Thymus (tissue), 14 donors: ENCODE measurements around the gene ZNF410. TPM values are rescaled to one million over a fixed set of nuclear protein-coding genes. Genes with fewer than 3 reads are reported as not detected.
"Not testable (repeated sequence)": the region's sequence is repeated elsewhere in the genome, so short reads cannot be mapped to it uniquely, and the experiment has no call there.

Experiments
- DNase-seq, 9 donors: peaks; one replicate each; pipeline ENCODE4 v3.0.0-alpha.2; 2013; ENCODE audit warnings: low spot score in 9 of 9, low read depth in 6 of 9, missing footprints in 1 of 9
- H3K27ac ChIP-seq, 2 donors: one replicate each; pipeline ENCODE4 v1.5.1; 2013; ENCODE audit warnings: control low read depth in 1 of 2, low read depth in 1 of 2, low read length in 1 of 2, mild to moderate bottlenecking in 1 of 2, moderate library complexity in 1 of 2
- H3K27me3 ChIP-seq, 2 donors: one replicate each; pipeline ENCODE4 v1.5.1; 2013; ENCODE audit warnings: low read length in 1 of 2; ENCODE audit not compliant: control insufficient read depth in 2 of 2, insufficient read depth in 1 of 2
- H3K36me3 ChIP-seq, 2 donors: one replicate each; pipeline ENCODE4 v1.5.1; 2013; ENCODE audit warnings: low read length in 1 of 2, mild to moderate bottlenecking in 1 of 2, moderate library complexity in 1 of 2; ENCODE audit not compliant: control insufficient read depth in 2 of 2, insufficient read depth in 2 of 2
- H3K4me1 ChIP-seq, 2 donors: one replicate each; pipeline ENCODE4 v1.5.1; 2013; ENCODE audit warnings: low read length in 2 of 2; ENCODE audit not compliant: control insufficient read depth in 2 of 2, insufficient read depth in 2 of 2
- H3K4me3 ChIP-seq, 2 donors: one replicate each; pipeline ENCODE4 v1.5.1; 2013; ENCODE audit warnings: low read length in 2 of 2, control low read depth in 1 of 2, mild to moderate bottlenecking in 1 of 2
- H3K9me3 ChIP-seq, 2 donors: one replicate each; pipeline ENCODE4 v1.5.1; 2013; ENCODE audit warnings: low read length in 1 of 2, mild to moderate bottlenecking in 1 of 2; ENCODE audit not compliant: control insufficient read depth in 2 of 2, insufficient read depth in 1 of 2
- WGBS: extraction: QIAGEN DNeasy Blood & Tissue Kit; methylation state at CpG from one replicate; pipeline ENCODE4 v1.1.7; 2013; 5-methylcytosine and 5-hydroxymethylcytosine counted together
- long read RNA-seq, 10 donors: transcript quantifications; one replicate each; lab custom pipeline, GENCODE V29; 2026
- polyA plus RNA-seq: library from polyadenylated mRNA; stranded (reverse); fragments of 200-250 nt; gene quantifications from one replicate; pipeline ENCODE4 v1.2.3, GENCODE V29; 2013
- total RNA-seq: library from RNA; stranded (reverse); fragments of 120-200 nt; gene quantifications from one replicate; pipeline ENCODE4 v1.2.4, GENCODE V29; 2013
- donor health status: healthy.

The ZNF410 gene
- 45.0 TPM for total RNA-seq
- 53.4 TPM for polyA plus RNA-seq
- long read RNA-seq, donor 1, partial matches to known transcripts: 0 of 2 reads
- long read RNA-seq, donor 1, other reads (novel, unspliced or antisense): 0 of 2 reads
- long read RNA-seq, donor 2: 0 reads
- long read RNA-seq, donor 3, transcript ZNF410-211 (12 exons, 2,601 nt): major isoform, 9 of 13 reads
- long read RNA-seq, donor 3, partial matches to known transcripts: 0 of 13 reads
- long read RNA-seq, donor 3, other reads (novel, unspliced or antisense): 0 of 13 reads
- long read RNA-seq, donor 4: 0 reads
- long read RNA-seq, donor 5, transcript ZNF410-211 (12 exons, 2,601 nt): major isoform, 6 of 14 reads
- long read RNA-seq, donor 5, partial matches to known transcripts: 6 of 14 reads
- long read RNA-seq, donor 5, other reads (novel, unspliced or antisense): 0 of 14 reads
- long read RNA-seq, donor 6, partial matches to known transcripts: 0 of 8 reads
- long read RNA-seq, donor 6, other reads (novel, unspliced or antisense): 0 of 8 reads
- long read RNA-seq, donor 7, transcript ZNF410-211 (12 exons, 2,601 nt): major isoform, 6 of 18 reads
- long read RNA-seq, donor 7, partial matches to known transcripts: 12 of 18 reads
- long read RNA-seq, donor 7, other reads (novel, unspliced or antisense): 0 of 18 reads
- long read RNA-seq, donor 8, partial matches to known transcripts: 0 of 1 reads
- long read RNA-seq, donor 8, other reads (novel, unspliced or antisense): 0 of 1 reads
- long read RNA-seq, donor 9, partial matches to known transcripts: 0 of 7 reads
- long read RNA-seq, donor 9, other reads (novel, unspliced or antisense): 0 of 7 reads
- long read RNA-seq, donor 10, partial matches to known transcripts: 0 of 5 reads
- long read RNA-seq, donor 10, other reads (novel, unspliced or antisense): 0 of 5 reads

GRCh38 chr14:73886449-73887317 is at the start of gene ZNF410:
TSS of gene ZNF410 (plus strand) at chr14:73886859. CDS start at chr14:73892176, 5,317 bp downstream.
- Histone ChIP-seq H3K4me1 (peaks cover 5 to 7% of the 10 kb centered on the region in 2 donors), H3K27me3 (no peaks in the 10 kb centered on the region), H3K36me3 (no peaks in the 10 kb centered on the region), H3K27ac (peak within 1 kb of the TSS; percentile 84 to 95), H3K4me3 (peak within 1 kb of the TSS; percentile 100), H3K9me3 (no peaks in the 10 kb centered on the region)
- WGBS: under 1% methylated on average over 65 of the region's 65 CpGs
- peak; percentile 43 to 85 (median 67) for DNase-seq

GRCh38 chr14:73838293-73839034 is 48.2 kb upstream of the ZNF410 start:
- H3K27ac ChIP-seq, DNase-seq, H3K4me3 ChIP-seq, H3K36me3 ChIP-seq, H3K27me3 ChIP-seq, H3K9me3 ChIP-seq, H3K4me1 ChIP-seq: not testable (repeated sequence)
- WGBS: 99% methylated on average over 7 of the region's 7 CpGs

- Histone ChIP-seq H3K4me1 (no peaks in the 10 kb centered on the region), H3K4me3 (no peak overlapping the region), H3K9me3 (peaks cover 0 to 6% of the 10 kb centered on the region in 2 donors), H3K36me3 (no peaks in the 10 kb centered on the region), H3K27ac (no peak overlapping the region), H3K27me3 (no peaks in the 10 kb centered on the region)
- DNase-seq: no peak
- 96% methylated on average over 1 of the region's 1 CpG for WGBS
Measured at GRCh38 chr14:73842201-73842600, 44.5 kb upstream of the ZNF410 start.

GRCh38 chr14:73842851-73843250 is 43.8 kb upstream of the ZNF410 start:
- Histone ChIP-seq H3K9me3 (peaks cover 0 to 6% of the 10 kb centered on the region in 2 donors), H3K4me1 (no peaks in the 10 kb centered on the region), H3K27me3 (no peaks in the 10 kb centered on the region), H3K4me3 (no peak overlapping the region), H3K27ac (no peak overlapping the region), H3K36me3 (no peaks in the 10 kb centered on the region)
- 98% methylated on average over 2 of the region's 2 CpGs for WGBS
- DNase-seq: no peak

GRCh38 chr14:73843296-73843695 is 43.4 kb upstream of the ZNF410 start:
- H3K4me3 ChIP-seq: no peak overlapping the region
- WGBS: 67% methylated on average over 2 of the region's 2 CpGs
- H3K9me3 ChIP-seq: peaks cover 0 to 6% of the 10 kb centered on the region in 2 donors
- no peaks in the 10 kb centered on the region for H3K4me1 ChIP-seq
- no peak for DNase-seq
- H3K36me3 ChIP-seq: no peaks in the 10 kb centered on the region
- H3K27me3 ChIP-seq: no peaks in the 10 kb centered on the region
- H3K27ac ChIP-seq: no peak overlapping the region

- WGBS: 95% methylated on average over 4 of the region's 4 CpGs
Measured at GRCh38 chr14:73846947-73847346, 39.7 kb upstream of the ZNF410 start.

GRCh38 chr14:73851000-73851399 is 35.7 kb upstream of the ZNF410 start:
- DNase-seq: no peak

More at GRCh38 chr14:73846947-73847346, 39.7 kb upstream of the ZNF410 start:
- no peak for DNase-seq
- H3K27ac ChIP-seq: no peak overlapping the region
- no peak overlapping the region for H3K4me3 ChIP-seq
- no peaks in the 10 kb centered on the region for H3K36me3 ChIP-seq
- H3K27me3 ChIP-seq: no peaks in the 10 kb centered on the region
- peaks cover 0 to 6% of the 10 kb centered on the region in 2 donors for H3K9me3 ChIP-seq
- H3K4me1 ChIP-seq: no peaks in the 10 kb centered on the region

More at GRCh38 chr14:73851000-73851399, 35.7 kb upstream of the ZNF410 start:
- Histone ChIP-seq H3K27me3 (no peaks in the 10 kb centered on the region), H3K9me3 (peaks cover 0 to 2% of the 10 kb centered on the region in 2 donors), H3K36me3 (no peaks in the 10 kb centered on the region), H3K27ac (peak overlapping the region in 1 of 2 donors; percentile 42), H3K4me3 (peak overlapping the region; percentile 48 to 70), H3K4me1 (peaks cover 5 to 10% of the 10 kb centered on the region in 2 donors)
- 83% methylated on average over 6 of the region's 6 CpGs for WGBS
